NCI-H345 (cell line): Measurements from ENCODE around the gene DHRS2.

Experiments
- DNase-seq: peaks from one replicate; lab custom pipeline; 2025; lab: John Stamatoyannopoulos, UW

DHRS2 gene

GRCh38 chr14:23612802-23613201 is 23.4 kb upstream of the DHRS2 start:
- DNase-seq = no peak

- DNase-seq = no peak
Measured at GRCh38 chr14:23613242-23614070, 22.7 kb upstream of the DHRS2 start.

- DNase-seq = no peak
Measured at GRCh38 chr14:23614395-23614828, 21.8 kb upstream of the DHRS2 start.

- DNase-seq = no peak
Measured at GRCh38 chr14:23615856-23616255, 20.3 kb upstream of the DHRS2 start.

GRCh38 chr14:23617539-23617938 is 18.6 kb upstream of the DHRS2 start:
- DNase-seq = no peak

GRCh38 chr14:23618415-23618988 is 17.7 kb upstream of the DHRS2 start:
- no peak for DNase-seq

- DNase-seq = no peak
Measured at GRCh38 chr14:23620177-23620702, 15.9 kb upstream of the DHRS2 start.

- no peak for DNase-seq
Measured at GRCh38 chr14:23621204-23621931, 14.8 kb upstream of the DHRS2 start.

- DNase-seq = no peak
Measured at GRCh38 chr14:23621932-23622730, 14.0 kb upstream of the DHRS2 start.

- DNase-seq = no peak
Measured at GRCh38 chr14:23622990-23623389, 13.2 kb upstream of the DHRS2 start.

- DNase-seq = no peak
Measured at GRCh38 chr14:23623962-23624361, 12.2 kb upstream of the DHRS2 start.

- no peak for DNase-seq
Measured at GRCh38 chr14:23624830-23625404, 11.2 kb upstream of the DHRS2 start.

- no peak for DNase-seq
Measured at GRCh38 chr14:23626946-23627345, 9.2 kb upstream of the DHRS2 start.

- no peak for DNase-seq
Measured at GRCh38 chr14:23627961-23628360, 8.2 kb upstream of the DHRS2 start.

- DNase-seq = no peak
Measured at GRCh38 chr14:23629204-23629603, 7.0 kb upstream of the DHRS2 start.

- no peak for DNase-seq
Measured at GRCh38 chr14:23629832-23630396, 6.2 kb upstream of the DHRS2 start.

GRCh38 chr14:23630687-23631086 is 5.5 kb upstream of the DHRS2 start:
- no peak for DNase-seq

GRCh38 chr14:23631234-23631633 is 4.9 kb upstream of the DHRS2 start:
- DNase-seq = no peak

GRCh38 chr14:23631702-23632460 is 4.3 kb upstream of the DHRS2 start:
- peak; percentile 64 for DNase-seq

- DNase-seq = no peak
Measured at GRCh38 chr14:23632461-23633159, 3.6 kb upstream of the DHRS2 start.
